Measurements from ENCODE around the gene GNPDA1.

- TF ChIP-seq CTCF (IDR thresholded peaks at IDR 0.05) (no peak), EZH2phosphoT487 (IDR thresholded peaks at IDR 0.05) (no peak), EZH2 (IDR thresholded peaks at IDR 0.05) (no peak)
Measured at GRCh38 chr5:141966275-141966962, 46.4 kb downstream of the GNPDA1 start.
